ENCODE results near the gene ZFP3. TPM values are rescaled to one million over a fixed set of nuclear protein-coding genes. Genes with fewer than 3 reads are reported as not detected.
"Not testable (repeated sequence)": the region's sequence is repeated elsewhere in the genome, so short reads cannot be mapped to it uniquely, and the experiment has no call there.

ZFP3 gene
- total and polyA plus RNA-seq, 2 donors (not counting 3 experiments of a cell fraction or from before 2014, with no cell fraction given), result 1.7 TPM

DNA sequence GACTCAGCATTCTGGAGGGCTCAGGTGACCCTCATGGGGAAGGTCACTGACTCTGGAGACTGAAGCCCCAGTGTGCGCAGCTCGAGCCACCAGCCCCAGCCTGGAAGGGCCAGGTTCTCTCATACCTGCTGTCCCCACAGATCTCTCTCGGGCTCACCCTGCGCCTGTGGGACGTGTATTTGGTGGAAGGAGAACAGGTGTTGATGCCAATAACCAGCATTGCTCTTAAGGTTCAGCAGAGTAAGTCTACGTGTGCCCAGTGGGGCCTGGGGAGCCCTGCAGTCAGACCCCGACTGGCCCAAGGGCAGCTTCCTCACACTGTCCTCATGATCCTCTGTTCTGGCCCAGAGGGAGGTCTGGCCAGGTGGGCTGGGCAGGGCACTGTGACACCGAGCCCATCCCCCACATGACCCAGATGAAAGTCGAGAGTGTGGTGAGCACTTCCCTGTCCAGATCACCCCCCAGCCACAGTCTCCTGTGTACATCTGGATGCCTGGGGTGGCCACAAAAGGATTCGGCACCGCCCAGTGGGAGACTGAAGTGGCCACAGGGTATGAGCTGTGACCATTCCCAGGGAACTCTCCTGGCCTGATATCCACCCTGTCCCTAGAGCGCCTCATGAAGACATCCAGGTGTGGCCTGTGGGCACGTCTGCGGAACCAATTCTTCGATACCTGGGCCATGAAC is 59.4 kb downstream of the ZFP3 start:
- H3K9me3 ChIP-seq (replicated peaks; ENCODE audit: control insufficient read depth, insufficient read depth, low read length); H3K36me3 ChIP-seq (ENCODE audit: control insufficient read depth in 2 of 2, extremely low read depth in 1 of 2, insufficient read depth in 2 of 2, low read length in 2 of 2); H3K9ac ChIP-seq (replicated peaks; ENCODE audit: extremely low read depth, insufficient read depth, low read length); CTCF ChIA-PET; H3K79me2 ChIP-seq (ENCODE audit: control insufficient read depth, insufficient read depth, low read length); DNase-seq (ENCODE audit: low read depth, low spot score); dilution Hi-C loops (cut with MboI; ENCODE audit: extremely low pct_ligation_motif_present, low sequenced_read_pairs); BruUV-seq (replicated peaks); H3K27ac ChIP-seq (ENCODE audit: insufficient read depth, low read depth, low read length); H3K9me1 ChIP-seq (replicated peaks; ENCODE audit: control insufficient read depth, extremely low read depth, insufficient read depth, low read length); H3K4me2 ChIP-seq (ENCODE audit: insufficient read depth, low read length); POLR2A ChIA-PET; H2AFZ ChIP-seq (ENCODE audit: low read depth, low read length); intact Hi-C loops (cut with micrococcal nuclease); H4K20me1 ChIP-seq (replicated peaks; ENCODE audit: control insufficient read depth, extremely low read depth, insufficient read depth, low read length); FAIRE-seq; H3K27me3 ChIP-seq (ENCODE audit: control insufficient read depth in 2 of 2, insufficient read depth in 2 of 2, low read length in 2 of 2); H3K4me1 ChIP-seq (ENCODE audit: control insufficient read depth, extremely low read depth, insufficient read depth, low read length); H3K4me3 ChIP-seq (replicated peaks in 1 of 3; ENCODE audit: insufficient read depth in 1 of 3, low read depth in 1 of 3, low read length in 3 of 3): not testable (repeated sequence)

DNA sequence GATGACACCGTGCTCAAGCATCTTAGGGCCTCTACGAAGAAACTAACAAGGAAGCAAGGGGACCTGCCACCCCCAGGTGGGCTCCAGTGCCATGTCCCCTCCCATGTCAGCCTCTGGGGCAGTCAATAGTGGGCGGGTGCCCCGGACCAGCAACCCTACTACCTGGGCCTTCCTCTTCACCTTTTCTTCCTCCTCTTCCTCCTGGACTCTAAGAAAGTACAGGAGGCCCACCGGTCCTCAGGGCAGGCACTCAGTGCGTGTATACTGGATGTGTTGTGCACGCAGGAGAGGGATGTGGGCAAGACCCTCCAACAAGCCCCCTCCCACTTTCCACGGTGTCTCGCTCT is 59.9 kb downstream of the ZFP3 start:
- H3K4me1 ChIP-seq (ENCODE audit: control insufficient read depth, extremely low read depth, insufficient read depth, low read length); H3K4me2 ChIP-seq (ENCODE audit: insufficient read depth, low read length); H3K79me2 ChIP-seq (ENCODE audit: control insufficient read depth, insufficient read depth, low read length); H3K4me3 ChIP-seq (replicated peaks in 1 of 3; ENCODE audit: insufficient read depth in 1 of 3, low read depth in 1 of 3, low read length in 3 of 3); H3K9ac ChIP-seq (replicated peaks; ENCODE audit: extremely low read depth, insufficient read depth, low read length); POLR2A ChIA-PET; H3K36me3 ChIP-seq (ENCODE audit: control insufficient read depth in 2 of 2, extremely low read depth in 1 of 2, insufficient read depth in 2 of 2, low read length in 2 of 2); dilution Hi-C loops (cut with MboI; ENCODE audit: extremely low pct_ligation_motif_present, low sequenced_read_pairs); H4K20me1 ChIP-seq (replicated peaks; ENCODE audit: control insufficient read depth, extremely low read depth, insufficient read depth, low read length); H3K27ac ChIP-seq (ENCODE audit: insufficient read depth, low read depth, low read length); CTCF ChIA-PET; DNase-seq (ENCODE audit: low read depth, low spot score); H2AFZ ChIP-seq (ENCODE audit: low read depth, low read length); intact Hi-C loops (cut with micrococcal nuclease); H3K27me3 ChIP-seq (ENCODE audit: control insufficient read depth in 2 of 2, insufficient read depth in 2 of 2, low read length in 2 of 2); BruUV-seq (replicated peaks); H3K9me3 ChIP-seq (replicated peaks; ENCODE audit: control insufficient read depth, insufficient read depth, low read length); H3K9me1 ChIP-seq (replicated peaks; ENCODE audit: control insufficient read depth, extremely low read depth, insufficient read depth, low read length); FAIRE-seq: not testable (repeated sequence)
